HG02884 (cell line): ENCODE data around the gene SLC5A2.
"Not testable (repeated sequence)": the region's sequence is repeated elsewhere in the genome, so short reads cannot be mapped to it uniquely, and the experiment has no call there.

Experiments
- ATAC-seq: cut with Tn5 transposase; IDR thresholded peaks from one replicate; pipeline ENCODE4 v1.9.1; 2021; ENCODE audit warnings: mild to moderate bottlenecking, moderate library complexity; ENCODE audit not compliant: unreplicated experiment

SLC5A2 gene

GRCh38 chr16:31474773-31475738 lies 7.9 kb upstream of the SLC5A2 start:
- ATAC-seq: no peak

GRCh38 chr16:31475946-31476302 lies 7.0 kb upstream of the SLC5A2 start:
- no peak for ATAC-seq

- no peak for ATAC-seq
Measured at GRCh38 chr16:31476303-31477219, 6.4 kb upstream of the SLC5A2 start.

GRCh38 chr16:31477220-31478216 lies 5.4 kb upstream of the SLC5A2 start:
- ATAC-seq: no peak

GRCh38 chr16:31478956-31479355 lies 4.0 kb upstream of the SLC5A2 start:
- ATAC-seq: no peak

- no peak for ATAC-seq
Measured at GRCh38 chr16:31479751-31480150, 3.2 kb upstream of the SLC5A2 start.

- ATAC-seq: no peak
Measured at GRCh38 chr16:31480851-31481536, 1.9 kb upstream of the SLC5A2 start.

GRCh38 chr16:31484048-31484447 lies 1.1 kb downstream of the SLC5A2 start:
- not testable (repeated sequence) for ATAC-seq

- no peak for ATAC-seq
Measured at GRCh38 chr16:31484491-31485171, 1.7 kb downstream of the SLC5A2 start.

GRCh38 chr16:31485571-31485970 lies 2.6 kb downstream of the SLC5A2 start:
- ATAC-seq: no peak

- ATAC-seq: no peak
Measured at GRCh38 chr16:31486045-31486444, 3.1 kb downstream of the SLC5A2 start.

GRCh38 chr16:31487071-31487719 lies 4.3 kb downstream of the SLC5A2 start:
- no peak for ATAC-seq

- ATAC-seq: peak; percentile 84
Measured at GRCh38 chr16:31487720-31488467, 5.0 kb downstream of the SLC5A2 start.

GRCh38 chr16:31488468-31489297 lies 5.8 kb downstream of the SLC5A2 start:
- ATAC-seq: no peak

GRCh38 chr16:31489298-31489564 lies 6.3 kb downstream of the SLC5A2 start:
- no peak for ATAC-seq

- no peak for ATAC-seq
Measured at GRCh38 chr16:31489616-31490584, 7.0 kb downstream of the SLC5A2 start.
